Esophagus muscularis mucosa (tissue), 4 donors: ENCODE measurements around the gene HES2. TPM values are rescaled to one million over a fixed set of nuclear protein-coding genes. Genes with fewer than 3 reads are reported as not detected.

Experiments
- DNase-seq: peaks from one replicate; pipeline ENCODE4 v3.0.0-alpha.2; 2017; ENCODE audit errors: extremely low spot score
- H3K27ac ChIP-seq, 4 donors: fragments of 200-600 bp; sonication (generic); replicated peaks in 1 of 4; 1 replicate in 3 of 4; 2 replicates in 1 of 4; pipeline ENCODE4 v1.5.1; 2016 to 2019; ENCODE audit warnings: mild to moderate bottlenecking in 1 of 4
- H3K27me3 ChIP-seq, 4 donors: fragments of 200-600 bp; sonication (generic); one replicate each; pipeline versions ENCODE4 v1.5.1 to v1.6.0; 2016 to 2019
- H3K36me3 ChIP-seq, 4 donors: fragments of 200-600 bp; sonication (generic); one replicate each; pipeline ENCODE4 v1.5.1; 2016 to 2019
- H3K4me1 ChIP-seq, 4 donors: fragments of 200-600 bp; sonication (generic); one replicate each; pipeline ENCODE4 v1.5.1; 2016 to 2019
- H3K4me3 ChIP-seq, 4 donors: fragments of 200-600 bp; sonication (generic); 1 replicate in 2 of 4; 2 replicates in 2 of 4; pipeline ENCODE4 v1.5.1; 2016 to 2019; ENCODE audit warnings: mild to moderate bottlenecking in 4 of 4, moderate library complexity in 1 of 4
- H3K9me3 ChIP-seq, 4 donors: fragments of 200-600 bp; sonication (generic); 1 replicate in 3 of 4; 2 replicates in 1 of 4; pipeline ENCODE4 v1.5.1; 2016 to 2019
- EP300 ChIP-seq: sonication (generic); formaldehyde crosslinking; IDR thresholded peaks from one replicate; pipeline ENCODE4 v1.6.1; 2017; ENCODE audit warnings: antibody characterized with exemption
- POLR2A ChIP-seq: fragments of 450-650 bp; IDR thresholded peaks from one replicate; pipeline ENCODE4 v1.6.1; 2017; ENCODE audit warnings: antibody characterized with exemption, moderate library complexity, mild to moderate bottlenecking, low read depth
- POLR2AphosphoS5 ChIP-seq, 2 donors: sonication (generic); formaldehyde crosslinking; IDR thresholded peaks; one replicate each; pipeline ENCODE4 v1.6.1; 2017; ENCODE audit warnings: antibody characterized with exemption in 2 of 2
- WGBS: methylation state at CpG from one replicate; pipeline ENCODE4 v1.1.5; 2018; 5-methylcytosine and 5-hydroxymethylcytosine counted together
- intact Hi-C: fragments of 100-400 bp; cut with DNase I; formaldehyde crosslinking; loops from one replicate; pipeline ENCODE4 v1.15.1; 2023
- total RNA-seq, 4 donors: library from RNA; depleted of rRNA; stranded (reverse); fragments of >200 nt; gene quantifications; one replicate each; pipeline versions ENCODE4 v1.1.0 to v1.2.1, GENCODE V29; 2016
- TF ChIP-seq, protein P1 (sequence below), 3 experiments: fragments of 200-600 bp in 2 of 3; fragments of 450-650 bp in 1 of 3; sonication (generic) in 2 of 3; IDR thresholded peaks; one replicate each; pipeline ENCODE4 v1.5.1; 2017 to 2019; ENCODE audit warnings: antibody characterized with exemption in 3 of 3, mild to moderate bottlenecking in 2 of 3, moderate library complexity in 1 of 3

HES2 gene
- total RNA-seq, result not detected

GRCh38 chr1:6419804-6420453, at the start of gene HES2:
Gene HES2, minus strand, starts transcription at chr1:6419919. Its CDS starts 99 bp downstream, at chr1:6419820.
- Histone ChIP-seq H3K36me3 (no peaks in the 10 kb centered on the region), H3K9me3 (no peaks in the 10 kb centered on the region), H3K27ac (no peak within 1 kb of the TSS), H3K27me3 (peaks cover 7 to 100% (median 64%) of the 10 kb centered on the region in 4 donors), H3K4me3 (peak within 1 kb of the TSS; percentile 43 to 58 (median 50)), H3K4me1 (peaks cover 42 to 51% (median 47%) of the 10 kb centered on the region in 4 donors)
- TF ChIP-seq EP300 (no peak), POLR2A (no peak), POLR2AphosphoS5 (IDR thresholded peaks at IDR 0.05) (no peak)
- TF ChIP-seq, protein P1, sequence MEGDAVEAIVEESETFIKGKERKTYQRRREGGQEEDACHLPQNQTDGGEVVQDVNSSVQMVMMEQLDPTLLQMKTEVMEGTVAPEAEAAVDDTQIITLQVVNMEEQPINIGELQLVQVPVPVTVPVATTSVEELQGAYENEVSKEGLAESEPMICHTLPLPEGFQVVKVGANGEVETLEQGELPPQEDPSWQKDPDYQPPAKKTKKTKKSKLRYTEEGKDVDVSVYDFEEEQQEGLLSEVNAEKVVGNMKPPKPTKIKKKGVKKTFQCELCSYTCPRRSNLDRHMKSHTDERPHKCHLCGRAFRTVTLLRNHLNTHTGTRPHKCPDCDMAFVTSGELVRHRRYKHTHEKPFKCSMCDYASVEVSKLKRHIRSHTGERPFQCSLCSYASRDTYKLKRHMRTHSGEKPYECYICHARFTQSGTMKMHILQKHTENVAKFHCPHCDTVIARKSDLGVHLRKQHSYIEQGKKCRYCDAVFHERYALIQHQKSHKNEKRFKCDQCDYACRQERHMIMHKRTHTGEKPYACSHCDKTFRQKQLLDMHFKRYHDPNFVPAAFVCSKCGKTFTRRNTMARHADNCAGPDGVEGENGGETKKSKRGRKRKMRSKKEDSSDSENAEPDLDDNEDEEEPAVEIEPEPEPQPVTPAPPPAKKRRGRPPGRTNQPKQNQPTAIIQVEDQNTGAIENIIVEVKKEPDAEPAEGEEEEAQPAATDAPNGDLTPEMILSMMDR (IDR thresholded peaks at IDR 0.05), result no peak
- DNase-seq, result no peak
- 0% methylated on average over 9 of the region's 62 CpGs for WGBS
- intact Hi-C loops, result no loop called here

GRCh38 chr1:6468729-6469461, 49.2 kb upstream of the HES2 start:
- peaks cover 0 to 10% (median 5%) of the 10 kb centered on the region in 4 donors for H3K4me1 ChIP-seq
- no peak overlapping the region for H3K27ac ChIP-seq
- intact Hi-C loops, result no loop called here
- peaks cover 11 to 81% (median 67%) of the 10 kb centered on the region in 4 donors for H3K36me3 ChIP-seq
- H3K4me3 ChIP-seq, result no peak overlapping the region
- no peak for DNase-seq
- no peaks in the 10 kb centered on the region for H3K9me3 ChIP-seq
- TF ChIP-seq, protein P1 (IDR thresholded peaks at IDR 0.05), result no peak
- TF ChIP-seq POLR2A (no peak), POLR2AphosphoS5 (IDR thresholded peaks at IDR 0.05) (no peak), EP300 (no peak)
- WGBS, result 87% methylated on average over 12 of the region's 13 CpGs
- H3K27me3 ChIP-seq, result peaks cover 0 to 41% (median 5%) of the 10 kb centered on the region in 4 donors

GRCh38 chr1:6467744-6468688, 48.3 kb upstream of the HES2 start:
- peaks cover 0 to 10% (median 5%) of the 10 kb centered on the region in 4 donors for H3K4me1 ChIP-seq
- H3K27ac ChIP-seq, result no peak overlapping the region
- H3K27me3 ChIP-seq, result peaks cover 0 to 45% (median 5%) of the 10 kb centered on the region in 4 donors
- WGBS, result 88% methylated on average over 24 of the region's 30 CpGs
- no peak for DNase-seq
- no peaks in the 10 kb centered on the region for H3K9me3 ChIP-seq
- H3K36me3 ChIP-seq, result peaks cover 11 to 75% (median 60%) of the 10 kb centered on the region in 4 donors
- intact Hi-C loops, result no loop called here
- no peak overlapping the region for H3K4me3 ChIP-seq
- TF ChIP-seq EP300, result no peak
- TF ChIP-seq POLR2A, result no peak
- TF ChIP-seq, protein P1 (IDR thresholded peaks at IDR 0.05), result no peak
- no peak for TF ChIP-seq POLR2AphosphoS5 (IDR thresholded peaks at IDR 0.05)

DNA sequence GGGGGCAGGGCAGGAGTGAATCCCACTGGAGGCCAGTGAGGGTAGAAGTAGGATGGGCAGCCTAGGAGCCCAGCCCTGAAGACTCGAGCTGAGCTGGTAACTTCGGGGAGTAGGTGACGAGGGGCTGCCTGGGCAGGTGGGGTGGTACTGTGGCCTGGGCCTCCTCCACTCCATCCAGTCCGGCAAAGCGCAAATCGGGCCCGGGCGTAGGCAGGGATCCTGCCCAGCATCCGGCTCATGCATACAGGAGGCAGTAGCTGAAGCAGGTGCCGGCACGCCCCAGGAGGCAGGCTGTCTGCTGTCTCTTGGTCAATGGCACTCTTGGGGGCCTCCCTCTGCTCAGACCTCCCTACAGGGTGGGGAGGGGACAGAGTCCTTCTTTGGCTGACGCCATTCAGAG, 47.5 kb upstream of the HES2 start:
- no peak for DNase-seq
- no peak overlapping the region for H3K27ac ChIP-seq
- peaks cover 0 to 10% (median 5%) of the 10 kb centered on the region in 4 donors for H3K4me1 ChIP-seq
- no peaks in the 10 kb centered on the region for H3K9me3 ChIP-seq
- TF ChIP-seq POLR2A, result no peak
- TF ChIP-seq EP300, result no peak
- no peak for TF ChIP-seq POLR2AphosphoS5 (IDR thresholded peaks at IDR 0.05)
- TF ChIP-seq, protein P1 (IDR thresholded peaks at IDR 0.05), result no peak
- H3K27me3 ChIP-seq, result peaks cover 0 to 53% (median 5%) of the 10 kb centered on the region in 4 donors
- 95% methylated on average over 12 of the region's 12 CpGs for WGBS
- no peak overlapping the region for H3K4me3 ChIP-seq
- H3K36me3 ChIP-seq, result peaks cover 8 to 75% (median 59%) of the 10 kb centered on the region in 4 donors
- intact Hi-C loops, result no loop called here
